ENCODE results near the gene GLB1L.
"Not testable (repeated sequence)": the region's sequence is repeated elsewhere in the genome, so short reads cannot be mapped to it uniquely, and the experiment has no call there.

GLB1L gene

DNA sequence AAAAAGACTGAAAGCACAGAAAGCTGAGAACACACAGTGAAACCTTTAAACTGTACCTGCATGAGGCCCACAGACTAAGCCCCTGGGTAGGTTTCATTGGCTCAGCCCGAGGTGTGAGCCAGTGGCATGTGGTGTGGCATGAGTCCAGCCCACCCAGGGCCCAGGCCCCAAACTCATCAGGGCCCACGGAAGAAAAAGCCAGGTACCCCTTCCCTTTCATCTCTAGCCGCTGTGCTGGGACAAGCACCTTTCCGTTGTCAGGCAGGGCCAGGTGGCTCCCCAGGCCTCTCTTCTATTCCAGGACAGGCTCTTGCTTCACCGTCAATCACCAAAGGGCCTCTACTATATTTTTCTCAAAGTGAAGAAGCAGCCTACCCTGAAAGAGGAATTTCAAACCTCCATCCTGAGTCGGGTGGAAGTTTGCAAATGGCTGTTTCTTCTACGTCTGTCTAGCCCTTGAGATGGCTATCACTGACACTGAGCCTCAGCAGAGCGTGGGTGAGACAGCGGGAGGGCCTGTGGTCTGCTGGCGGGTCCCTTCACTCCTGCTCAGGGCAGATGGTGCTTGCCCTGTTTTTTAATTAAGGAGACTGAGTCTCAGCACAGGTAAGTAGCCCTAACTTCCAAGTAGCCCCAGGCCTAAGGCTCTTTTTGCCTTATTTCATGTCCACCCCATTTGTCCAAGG lies 42.5 kb upstream of the GLB1L start:
- peaks cover 14 to 26% of the 10 kb centered on the region in 2 donors for H3K36me3 ChIP-seq (ENCODE audit: control insufficient read depth in 1 of 2, insufficient read depth in 2 of 2, low read length in 2 of 2)
- no peak overlapping the region for H3K27ac ChIP-seq (ENCODE audit: low read depth, low read length)
- no peaks in the 10 kb centered on the region for H3K9me3 ChIP-seq (ENCODE audit: control insufficient read depth in 1 of 2, low read length in 2 of 2)
- H3K4me3 ChIP-seq (ENCODE audit: low read depth in 1 of 2, low read length in 2 of 2) = no peak overlapping the region
- no peak overlapping the region for H3K9ac ChIP-seq (ENCODE audit: low read depth in 1 of 2, low read length in 2 of 2)
- H3K27me3 ChIP-seq (ENCODE audit: control insufficient read depth in 1 of 2, insufficient read depth in 2 of 2, low read length in 2 of 2) = no peaks in the 10 kb centered on the region
- H3K4me1 ChIP-seq (ENCODE audit: control insufficient read depth in 1 of 2, insufficient read depth in 2 of 2, low read length in 2 of 2) = no peaks in the 10 kb centered on the region

GRCh38 chr2:219287116-219287440 lies 41.8 kb upstream of the GLB1L start:
- not testable (repeated sequence) for H3K9ac ChIP-seq (ENCODE audit: low read depth in 1 of 2, low read length in 2 of 2); H3K27ac ChIP-seq (ENCODE audit: low read depth, low read length)

GRCh38 chr2:219286436-219287115 lies 41.3 kb upstream of the GLB1L start:
- no peaks in the 10 kb centered on the region for H3K9me3 ChIP-seq (ENCODE audit: control insufficient read depth in 1 of 2, low read length in 2 of 2)
- no peak overlapping the region for H3K27ac ChIP-seq (ENCODE audit: low read depth, low read length)
- no peak overlapping the region for H3K4me3 ChIP-seq (ENCODE audit: low read depth in 1 of 2, low read length in 2 of 2)
- no peaks in the 10 kb centered on the region for H3K27me3 ChIP-seq (ENCODE audit: control insufficient read depth in 1 of 2, insufficient read depth in 2 of 2, low read length in 2 of 2)
- no peak overlapping the region for H3K9ac ChIP-seq (ENCODE audit: low read depth in 1 of 2, low read length in 2 of 2)
- no peaks in the 10 kb centered on the region for H3K4me1 ChIP-seq (ENCODE audit: control insufficient read depth in 1 of 2, insufficient read depth in 2 of 2, low read length in 2 of 2)
- peaks cover 19 to 31% of the 10 kb centered on the region in 2 donors for H3K36me3 ChIP-seq (ENCODE audit: control insufficient read depth in 1 of 2, insufficient read depth in 2 of 2, low read length in 2 of 2)

More at GRCh38 chr2:219287116-219287440, 41.8 kb upstream of the GLB1L start:
- H3K4me1 ChIP-seq (ENCODE audit: control insufficient read depth in 1 of 2, insufficient read depth in 2 of 2, low read length in 2 of 2); H3K27me3 ChIP-seq (ENCODE audit: control insufficient read depth in 1 of 2, insufficient read depth in 2 of 2, low read length in 2 of 2); H3K4me3 ChIP-seq (ENCODE audit: low read depth in 1 of 2, low read length in 2 of 2); H3K9me3 ChIP-seq (ENCODE audit: control insufficient read depth in 1 of 2, low read length in 2 of 2): not testable (repeated sequence)
- H3K36me3 ChIP-seq (ENCODE audit: control insufficient read depth in 1 of 2, insufficient read depth in 2 of 2, low read length in 2 of 2) = peaks cover 19 to 30% of the 10 kb centered on the region in 2 donors

DNA sequence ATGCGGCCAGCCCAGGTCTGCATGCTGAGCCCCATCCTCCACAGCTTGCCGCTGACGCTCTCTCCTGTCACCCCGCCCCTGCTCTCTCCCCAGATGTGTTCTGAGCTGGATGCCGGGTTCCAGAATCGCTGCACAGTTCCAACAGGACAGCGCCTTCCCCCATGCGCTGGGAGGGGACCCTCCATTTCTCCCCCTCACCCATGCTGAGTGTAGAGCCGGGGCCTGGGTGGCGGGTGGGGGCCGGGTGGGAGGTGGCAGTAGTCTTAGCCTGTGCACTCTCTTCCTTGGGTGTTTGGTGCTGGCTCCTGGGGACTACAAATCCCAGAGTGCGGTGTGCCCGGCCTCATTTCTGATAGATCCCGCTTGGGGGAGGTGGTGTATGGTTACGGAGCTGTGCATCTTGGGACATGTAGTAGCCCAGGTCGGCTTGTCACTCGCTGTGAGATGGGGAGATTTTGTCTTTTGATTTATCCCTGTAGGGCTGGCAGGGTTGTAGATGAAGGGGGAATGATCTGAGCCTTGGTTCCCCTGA lies 40.7 kb upstream of the GLB1L start:
- H3K27me3 ChIP-seq (ENCODE audit: control insufficient read depth in 1 of 2, insufficient read depth in 2 of 2, low read length in 2 of 2) = no peaks in the 10 kb centered on the region
- no peak overlapping the region for H3K27ac ChIP-seq (ENCODE audit: low read depth, low read length)
- H3K4me1 ChIP-seq (ENCODE audit: control insufficient read depth in 1 of 2, insufficient read depth in 2 of 2, low read length in 2 of 2) = no peaks in the 10 kb centered on the region
- no peak overlapping the region for H3K4me3 ChIP-seq (ENCODE audit: low read depth in 1 of 2, low read length in 2 of 2)
- peaks cover 19 to 36% of the 10 kb centered on the region in 2 donors for H3K36me3 ChIP-seq (ENCODE audit: control insufficient read depth in 1 of 2, insufficient read depth in 2 of 2, low read length in 2 of 2)
- no peak overlapping the region for H3K9ac ChIP-seq (ENCODE audit: low read depth in 1 of 2, low read length in 2 of 2)
- H3K9me3 ChIP-seq (ENCODE audit: control insufficient read depth in 1 of 2, low read length in 2 of 2) = no peaks in the 10 kb centered on the region

GRCh38 chr2:219285373-219285735 lies 40.1 kb upstream of the GLB1L start:
- H3K9me3 ChIP-seq (ENCODE audit: control insufficient read depth in 1 of 2, low read length in 2 of 2) = no peaks in the 10 kb centered on the region
- no peak overlapping the region for H3K9ac ChIP-seq (ENCODE audit: low read depth in 1 of 2, low read length in 2 of 2)
- no peak overlapping the region for H3K4me3 ChIP-seq (ENCODE audit: low read depth in 1 of 2, low read length in 2 of 2)
- no peaks in the 10 kb centered on the region for H3K27me3 ChIP-seq (ENCODE audit: control insufficient read depth in 1 of 2, insufficient read depth in 2 of 2, low read length in 2 of 2)
- no peak overlapping the region for H3K27ac ChIP-seq (ENCODE audit: low read depth, low read length)
- peaks cover 19 to 40% of the 10 kb centered on the region in 2 donors for H3K36me3 ChIP-seq (ENCODE audit: control insufficient read depth in 1 of 2, insufficient read depth in 2 of 2, low read length in 2 of 2)
- H3K4me1 ChIP-seq (ENCODE audit: control insufficient read depth in 1 of 2, insufficient read depth in 2 of 2, low read length in 2 of 2) = peaks cover under 1 to 3% of the 10 kb centered on the region in 2 donors

GRCh38 chr2:219284501-219285372 lies 39.5 kb upstream of the GLB1L start:
- H3K27me3 ChIP-seq (ENCODE audit: control insufficient read depth in 1 of 2, insufficient read depth in 2 of 2, low read length in 2 of 2) = no peaks in the 10 kb centered on the region
- H3K9ac ChIP-seq (ENCODE audit: low read depth in 1 of 2, low read length in 2 of 2) = no peak overlapping the region
- H3K4me1 ChIP-seq (ENCODE audit: control insufficient read depth in 1 of 2, insufficient read depth in 2 of 2, low read length in 2 of 2) = peaks cover 6 to 9% of the 10 kb centered on the region in 2 donors
- no peak overlapping the region for H3K27ac ChIP-seq (ENCODE audit: low read depth, low read length)
- no peak overlapping the region for H3K4me3 ChIP-seq (ENCODE audit: low read depth in 1 of 2, low read length in 2 of 2)
- H3K9me3 ChIP-seq (ENCODE audit: control insufficient read depth in 1 of 2, low read length in 2 of 2) = no peaks in the 10 kb centered on the region
- H3K36me3 ChIP-seq (ENCODE audit: control insufficient read depth in 1 of 2, insufficient read depth in 2 of 2, low read length in 2 of 2) = peaks cover 19 to 40% of the 10 kb centered on the region in 2 donors

- Histone ChIP-seq H3K36me3 (ENCODE audit: control insufficient read depth in 1 of 2, insufficient read depth in 2 of 2, low read length in 2 of 2) (peaks cover 19 to 40% of the 10 kb centered on the region in 2 donors), H3K27me3 (ENCODE audit: control insufficient read depth in 1 of 2, insufficient read depth in 2 of 2, low read length in 2 of 2) (no peaks in the 10 kb centered on the region), H3K9ac (ENCODE audit: low read depth in 1 of 2, low read length in 2 of 2) (no peak overlapping the region), H3K4me3 (ENCODE audit: low read depth in 1 of 2, low read length in 2 of 2) (no peak overlapping the region), H3K4me1 (ENCODE audit: control insufficient read depth in 1 of 2, insufficient read depth in 2 of 2, low read length in 2 of 2) (peaks cover 18% of the 10 kb centered on the region in 2 donors), H3K27ac (ENCODE audit: low read depth, low read length) (no peak overlapping the region), H3K9me3 (ENCODE audit: control insufficient read depth in 1 of 2, low read length in 2 of 2) (no peaks in the 10 kb centered on the region)
Observed at GRCh38 chr2:219282943-219283581, 37.8 kb upstream of the GLB1L start.

GRCh38 chr2:219282375-219282774 lies 37.1 kb upstream of the GLB1L start:
- Histone ChIP-seq H3K9me3 (ENCODE audit: control insufficient read depth in 1 of 2, low read length in 2 of 2) (no peaks in the 10 kb centered on the region), H3K4me1 (ENCODE audit: control insufficient read depth in 1 of 2, insufficient read depth in 2 of 2, low read length in 2 of 2) (peaks cover 21 to 25% of the 10 kb centered on the region in 2 donors), H3K27ac (ENCODE audit: low read depth, low read length) (no peak overlapping the region), H3K4me3 (ENCODE audit: low read depth in 1 of 2, low read length in 2 of 2) (no peak overlapping the region), H3K27me3 (ENCODE audit: control insufficient read depth in 1 of 2, insufficient read depth in 2 of 2, low read length in 2 of 2) (no peaks in the 10 kb centered on the region), H3K9ac (ENCODE audit: low read depth in 1 of 2, low read length in 2 of 2) (no peak overlapping the region), H3K36me3 (ENCODE audit: control insufficient read depth in 1 of 2, insufficient read depth in 2 of 2, low read length in 2 of 2) (peaks cover 19 to 40% of the 10 kb centered on the region in 2 donors)

DNA sequence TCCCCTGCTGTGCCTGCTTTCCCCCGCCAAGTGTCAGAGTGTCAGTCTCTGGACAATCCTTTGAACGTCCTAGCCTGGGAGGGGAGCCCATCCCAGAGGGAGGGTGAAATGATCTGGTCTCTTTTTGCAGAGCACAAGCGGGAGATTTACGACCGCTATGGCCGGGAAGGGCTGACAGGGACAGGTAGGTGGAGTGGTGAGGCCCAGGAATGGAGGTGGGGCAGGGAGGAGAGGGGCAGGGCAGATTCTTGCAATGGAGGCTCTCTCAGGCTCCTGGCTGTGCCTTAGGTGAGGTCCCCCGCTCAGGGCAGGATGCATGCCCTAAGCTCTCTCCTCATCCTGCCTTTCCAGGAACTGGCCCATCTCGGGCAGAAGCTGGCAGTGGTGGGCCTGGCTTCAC lies 36.3 kb upstream of the GLB1L start:
- H3K9me3 ChIP-seq (ENCODE audit: control insufficient read depth in 1 of 2, low read length in 2 of 2) = no peaks in the 10 kb centered on the region
- peaks cover 21 to 28% of the 10 kb centered on the region in 2 donors for H3K4me1 ChIP-seq (ENCODE audit: control insufficient read depth in 1 of 2, insufficient read depth in 2 of 2, low read length in 2 of 2)
- H3K4me3 ChIP-seq (ENCODE audit: low read depth in 1 of 2, low read length in 2 of 2) = no peak overlapping the region
- no peak overlapping the region for H3K27ac ChIP-seq (ENCODE audit: low read depth, low read length)
- peaks cover 19 to 37% of the 10 kb centered on the region in 2 donors for H3K36me3 ChIP-seq (ENCODE audit: control insufficient read depth in 1 of 2, insufficient read depth in 2 of 2, low read length in 2 of 2)
- H3K27me3 ChIP-seq (ENCODE audit: control insufficient read depth in 1 of 2, insufficient read depth in 2 of 2, low read length in 2 of 2) = no peaks in the 10 kb centered on the region
- no peak overlapping the region for H3K9ac ChIP-seq (ENCODE audit: low read depth in 1 of 2, low read length in 2 of 2)
